Measurements from ENCODE around the gene CDYL2.

CDYL2 gene

GRCh38 chr16:80743273-80743672 is 61.1 kb downstream of the CDYL2 start:
- DNase-seq: no peak

DNA sequence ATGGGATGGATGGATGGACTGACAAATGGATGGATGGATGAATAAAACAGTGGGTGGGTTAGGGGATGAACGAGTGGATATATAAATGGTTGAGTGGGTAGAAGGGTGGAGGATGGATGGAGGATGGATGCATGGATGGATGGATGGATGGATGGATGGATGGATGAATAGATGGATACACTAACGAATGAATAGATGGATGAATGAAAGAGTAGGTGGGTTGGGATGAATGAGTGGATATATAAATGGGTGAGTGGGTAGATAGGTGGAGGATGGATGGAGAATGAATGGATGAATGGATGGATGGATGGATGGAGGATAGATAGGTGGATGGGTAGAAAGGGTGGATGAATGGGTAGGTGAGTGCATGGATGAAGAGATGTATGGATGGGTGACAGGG is 62.1 kb downstream of the CDYL2 start:
- DNase-seq: no peak

- no peak for DNase-seq
Observed at GRCh38 chr16:80741724-80742123, 62.7 kb downstream of the CDYL2 start.

DNA sequence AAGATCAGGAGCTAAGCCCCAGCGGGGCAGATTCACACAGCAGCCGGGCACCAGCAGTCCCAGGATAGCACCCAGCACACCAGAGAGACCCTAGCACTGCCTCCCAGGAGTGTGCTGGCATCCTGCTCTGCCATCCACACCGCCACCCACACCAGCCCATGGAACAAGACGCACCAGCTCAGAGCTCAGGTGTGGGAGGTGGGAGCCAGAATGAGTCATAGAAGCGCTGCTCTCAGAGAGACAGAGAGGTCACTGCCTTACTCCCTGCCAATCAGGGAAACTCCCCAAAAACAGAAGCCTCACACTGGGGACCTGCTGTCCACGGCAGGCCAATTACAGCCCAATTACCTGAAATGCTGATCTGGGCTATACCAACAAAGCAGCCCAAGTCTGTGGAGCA is 64.9 kb downstream of the CDYL2 start:
- no peak for DNase-seq

GRCh38 chr16:80738521-80738920 is 65.9 kb downstream of the CDYL2 start:
- no peak for DNase-seq

GRCh38 chr16:80735846-80736245 is 68.6 kb downstream of the CDYL2 start:
- no peak for DNase-seq

DNA sequence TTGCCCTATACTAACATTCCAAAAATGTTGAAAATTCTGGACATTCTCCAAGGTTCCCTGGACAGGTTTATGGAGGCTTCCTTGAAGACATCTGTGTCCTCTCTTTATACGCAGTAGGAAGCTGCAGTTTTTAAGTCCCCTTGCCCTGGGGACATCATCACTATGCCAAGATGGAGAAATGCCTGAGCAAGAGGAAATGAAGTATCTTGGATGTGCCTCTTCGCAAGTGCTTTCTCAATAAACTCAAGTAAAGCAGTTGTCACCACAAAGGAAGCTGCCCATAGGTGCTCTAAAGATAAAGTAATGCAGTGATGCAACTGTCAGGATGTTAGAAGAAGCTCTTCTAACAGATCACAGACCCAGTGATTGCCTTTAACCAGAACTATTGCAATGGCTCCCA is 71.0 kb downstream of the CDYL2 start:
- no peak for DNase-seq

GRCh38 chr16:80731915-80732314 is 72.5 kb downstream of the CDYL2 start:
- DNase-seq: no peak

DNA sequence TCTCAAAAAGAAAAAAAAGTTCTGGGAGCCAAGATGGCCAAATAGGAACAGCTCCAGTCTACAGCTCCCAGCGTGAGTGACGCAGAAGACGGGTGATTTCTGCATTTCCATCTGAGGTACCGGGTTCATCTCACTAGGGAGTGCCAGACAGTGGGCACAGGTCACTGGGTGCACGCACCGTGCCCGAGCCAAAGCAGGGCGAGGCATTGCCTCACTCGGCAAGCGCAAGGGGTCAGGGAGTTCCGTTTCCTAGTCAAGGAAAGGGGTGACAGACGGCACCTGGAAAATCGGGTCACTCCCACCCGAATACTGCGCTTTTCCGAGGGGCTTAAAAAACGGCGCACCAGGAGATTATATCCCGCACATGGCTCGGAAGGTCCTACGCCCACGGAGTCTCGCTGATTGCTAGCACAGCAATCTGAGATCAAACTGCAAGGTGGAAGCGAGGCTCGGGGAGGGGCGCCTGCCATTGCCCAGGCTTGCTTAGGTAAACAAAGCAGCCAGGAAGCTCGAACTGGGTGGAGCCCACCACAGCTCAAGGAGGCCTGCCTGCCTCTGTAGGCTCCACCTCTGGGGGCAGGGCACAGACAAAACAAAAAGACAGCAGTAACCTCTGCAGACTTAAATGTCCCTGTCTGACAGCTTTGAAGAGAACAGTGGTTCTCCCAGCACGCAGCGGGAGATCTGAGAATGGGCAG is 77.2 kb downstream of the CDYL2 start:
- peak; percentile 31 for DNase-seq

- DNase-seq: no peak
Observed at GRCh38 chr16:80725566-80726162, 78.7 kb downstream of the CDYL2 start.

DNA sequence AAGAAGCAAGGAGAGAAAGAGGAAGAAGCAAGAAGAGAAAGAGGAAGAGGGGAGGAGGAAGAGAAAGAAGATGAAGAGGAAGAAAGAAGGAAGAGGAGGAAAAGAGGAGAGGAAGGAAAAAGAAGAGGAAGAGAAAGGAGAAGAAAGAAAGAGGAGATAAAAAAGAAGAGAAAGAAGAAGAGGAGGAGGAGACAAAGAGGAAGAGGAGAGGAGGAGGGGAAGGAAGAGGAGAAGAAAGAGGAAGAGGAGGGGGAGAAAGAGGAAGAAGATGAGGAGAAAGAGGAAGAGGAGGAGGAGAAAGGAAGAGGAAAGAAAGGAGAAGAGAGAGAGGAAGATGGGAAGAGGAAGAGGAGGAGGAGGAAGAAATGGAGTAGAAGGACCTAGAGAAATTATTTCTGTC is 80.4 kb downstream of the CDYL2 start:
- no peak for DNase-seq

DNA sequence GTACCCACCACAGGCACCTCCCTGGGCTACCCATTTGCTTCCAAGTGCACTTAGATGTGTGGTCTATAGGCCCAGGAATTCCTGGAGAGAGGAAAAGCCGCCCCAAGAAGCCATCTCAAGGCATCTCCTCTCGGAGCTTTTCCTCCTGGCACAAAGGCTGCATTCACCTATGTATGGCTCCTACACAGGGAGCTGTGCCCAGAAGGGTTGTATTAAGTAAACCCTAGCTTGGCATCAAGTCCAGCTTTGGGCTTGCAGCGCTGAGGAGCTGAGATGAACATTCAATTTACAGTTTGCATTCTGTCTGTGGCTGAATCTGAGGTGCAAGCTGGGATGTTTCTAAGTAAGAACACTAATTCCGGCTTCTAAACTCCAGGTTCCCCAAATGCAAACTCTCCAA is 81.3 kb downstream of the CDYL2 start:
- no peak for DNase-seq

DNA sequence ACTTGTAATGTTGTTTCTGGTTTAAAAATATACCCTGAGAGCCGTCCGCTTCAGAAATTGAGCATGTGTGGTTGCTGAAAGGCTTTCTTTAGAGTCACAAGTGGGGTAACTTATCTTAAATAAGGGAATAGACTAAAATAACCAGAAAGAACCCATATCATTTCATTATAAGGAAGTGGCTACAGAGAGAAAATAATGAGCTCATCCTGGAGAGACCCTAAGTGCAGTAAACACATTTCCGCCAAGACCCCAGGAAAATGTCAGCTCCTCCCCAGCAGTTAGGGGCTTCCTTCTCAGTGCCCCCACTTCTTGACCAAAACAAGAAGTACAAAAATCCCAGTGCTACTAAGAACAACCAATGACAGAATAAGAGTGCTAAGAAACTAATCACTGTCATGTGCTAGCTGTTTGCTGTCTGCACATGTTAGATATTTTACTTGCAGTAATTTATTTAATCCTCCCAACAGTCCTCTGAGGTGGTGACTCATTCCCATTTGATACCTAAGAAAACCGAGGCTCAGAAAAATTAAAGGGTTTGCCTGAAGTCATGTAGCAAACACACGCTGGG is 83.5 kb downstream of the CDYL2 start:
- no peak for DNase-seq

DNA sequence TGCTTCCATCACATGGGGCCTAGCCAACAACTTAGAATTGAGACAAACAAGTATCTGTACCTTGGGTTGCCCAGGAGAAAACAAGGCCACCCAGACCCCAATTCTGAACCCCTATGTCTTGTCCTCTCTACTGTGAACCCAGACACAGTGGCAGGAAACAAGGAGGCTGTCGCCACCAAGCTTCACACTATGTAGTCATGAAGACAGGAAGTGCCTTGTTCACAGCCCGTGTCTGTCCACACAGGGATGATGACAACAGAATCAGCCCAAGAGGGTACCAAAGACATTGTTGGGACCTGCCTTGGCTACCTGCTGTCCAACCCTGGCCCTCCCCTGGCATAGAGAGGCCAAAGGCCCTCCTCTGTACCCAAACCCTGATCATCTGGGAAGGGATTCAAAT is 84.8 kb downstream of the CDYL2 start:
- DNase-seq: peak; percentile 46

GRCh38 chr16:80718480-80719220 is 85.7 kb downstream of the CDYL2 start:
- no peak for DNase-seq

- no peak for DNase-seq
Observed at GRCh38 chr16:80717611-80718010, 86.8 kb downstream of the CDYL2 start.

DNA sequence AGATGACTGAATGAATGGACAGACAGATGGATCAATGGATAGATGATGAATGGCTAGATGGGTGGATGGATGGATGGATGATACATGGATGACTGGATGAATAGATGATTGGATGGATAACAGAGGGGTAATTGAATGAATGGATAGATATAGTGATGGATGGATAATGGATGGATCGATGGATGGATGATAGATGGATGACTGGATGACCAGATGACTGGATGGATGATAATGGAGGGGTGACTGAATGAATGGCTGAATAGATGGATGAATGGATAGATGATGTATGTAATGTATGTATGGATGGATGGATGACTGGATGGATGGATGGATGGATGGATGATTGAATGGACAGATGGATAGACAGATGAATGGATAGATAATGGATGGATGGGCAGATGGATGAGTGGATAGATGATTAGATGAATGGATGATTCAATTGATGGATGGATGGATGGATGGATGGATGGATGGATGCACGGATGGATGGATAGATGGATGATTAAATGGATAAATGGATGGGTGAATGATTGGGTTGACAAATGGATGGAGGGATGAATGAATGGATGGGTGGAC is 87.7 kb downstream of the CDYL2 start:
- no peak for DNase-seq

- no peak for DNase-seq
Observed at GRCh38 chr16:80711406-80711805, 93.0 kb downstream of the CDYL2 start.

- DNase-seq: no peak
Observed at GRCh38 chr16:80710918-80711317, 93.5 kb downstream of the CDYL2 start.

- DNase-seq: no peak
Observed at GRCh38 chr16:80708823-80709222, 95.6 kb downstream of the CDYL2 start.

- no peak for DNase-seq
Observed at GRCh38 chr16:80707686-80708085, 96.7 kb downstream of the CDYL2 start.

GRCh38 chr16:80705596-80705995 is 98.8 kb downstream of the CDYL2 start:
- no peak for DNase-seq

GRCh38 chr16:80704751-80705505 is 99.5 kb downstream of the CDYL2 start:
- no peak for DNase-seq

Measured in CD4-positive, alpha-beta T cell treated with Interleukin-17A for 1 hour (primary cell).